KG1 (cell line): ENCODE measurements around the gene DIP2A.
"Not testable (repeated sequence)": the region's sequence is repeated elsewhere in the genome, so short reads cannot be mapped to it uniquely, and the experiment has no call there.

Experiments used
- DNase-seq: peaks from one replicate; lab custom pipeline; 2025; lab: John Stamatoyannopoulos, UW

DIP2A gene

DNA sequence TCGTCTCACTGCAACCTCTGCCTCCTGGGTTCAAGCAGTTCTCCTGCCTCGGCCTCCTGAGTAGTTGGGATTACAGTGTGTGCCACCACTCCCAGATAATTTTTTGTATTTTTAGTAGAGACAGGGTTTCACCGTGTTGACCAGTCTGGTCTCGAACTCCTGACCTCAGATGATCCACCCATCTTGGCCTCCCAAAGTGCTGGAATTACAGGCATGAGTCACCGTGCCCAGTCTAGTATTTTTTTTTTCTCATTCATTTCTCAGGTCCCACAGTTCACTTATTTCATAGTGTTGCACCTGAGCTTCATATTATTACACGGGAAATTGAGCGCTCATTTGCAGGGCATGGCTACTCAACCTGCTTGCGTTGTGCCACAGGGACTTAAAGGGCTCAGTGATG lies 68.7 kb downstream of the DIP2A start:
- not testable (repeated sequence) for DNase-seq

DNA sequence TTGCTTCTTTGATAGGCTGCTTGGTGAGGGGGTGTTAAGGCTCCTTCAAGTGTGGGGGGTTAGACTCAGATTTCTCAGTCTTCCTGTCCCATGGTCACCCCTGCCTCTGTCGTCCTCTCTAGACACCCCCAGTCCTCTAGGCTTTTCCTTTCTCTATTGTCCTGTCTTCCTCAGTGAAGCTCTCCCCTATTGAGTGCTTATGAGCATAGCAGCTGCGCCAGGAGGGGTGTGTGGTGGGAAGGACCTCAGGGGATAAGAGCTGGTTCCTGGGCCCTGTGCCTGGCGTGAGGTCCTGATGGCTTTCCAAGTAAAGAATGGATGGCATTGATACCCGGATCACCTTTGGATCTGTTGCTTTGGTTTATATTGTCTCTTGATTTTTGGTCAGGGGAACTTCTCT lies 69.1 kb downstream of the DIP2A start:
- DNase-seq = no peak

DNA sequence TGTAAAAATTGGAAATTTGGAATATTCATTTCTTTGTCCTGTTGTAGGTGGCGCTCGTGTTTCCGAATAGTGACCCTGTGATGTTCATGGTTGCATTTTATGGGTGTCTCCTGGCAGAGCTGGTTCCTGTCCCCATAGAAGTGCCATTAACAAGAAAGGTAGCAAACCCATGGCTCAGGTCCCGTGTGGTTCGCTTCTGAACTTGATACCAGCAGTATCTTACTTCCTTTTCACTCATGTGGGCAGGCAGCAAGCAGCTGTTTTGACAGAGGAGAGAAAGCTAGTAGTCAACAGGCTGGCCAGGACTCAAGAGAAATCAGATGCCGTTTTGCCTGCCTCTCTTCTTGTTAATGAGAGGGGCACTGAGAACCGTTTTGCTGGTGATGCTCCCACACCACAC lies 73.4 kb downstream of the DIP2A start:
- no peak for DNase-seq

DNA sequence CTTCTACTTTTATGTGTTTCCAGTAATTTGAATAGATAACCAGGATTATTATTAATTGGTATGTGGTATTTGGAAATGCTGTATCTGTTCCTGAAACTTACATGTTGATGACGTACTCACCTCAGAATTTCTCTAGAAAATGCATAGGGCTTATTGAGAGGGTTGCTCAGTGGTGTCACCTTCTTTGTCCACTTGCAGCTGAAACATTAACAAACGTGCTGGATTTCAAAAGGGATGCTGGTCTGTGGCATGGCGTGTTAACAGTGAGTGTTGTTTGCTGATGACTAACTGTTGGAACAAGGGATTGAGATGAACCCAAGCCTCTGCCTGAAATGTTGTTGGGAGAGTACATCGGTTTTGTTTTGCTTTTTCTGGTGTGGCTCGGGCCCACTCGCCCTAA lies 78.3 kb downstream of the DIP2A start:
- no peak for DNase-seq

DNA sequence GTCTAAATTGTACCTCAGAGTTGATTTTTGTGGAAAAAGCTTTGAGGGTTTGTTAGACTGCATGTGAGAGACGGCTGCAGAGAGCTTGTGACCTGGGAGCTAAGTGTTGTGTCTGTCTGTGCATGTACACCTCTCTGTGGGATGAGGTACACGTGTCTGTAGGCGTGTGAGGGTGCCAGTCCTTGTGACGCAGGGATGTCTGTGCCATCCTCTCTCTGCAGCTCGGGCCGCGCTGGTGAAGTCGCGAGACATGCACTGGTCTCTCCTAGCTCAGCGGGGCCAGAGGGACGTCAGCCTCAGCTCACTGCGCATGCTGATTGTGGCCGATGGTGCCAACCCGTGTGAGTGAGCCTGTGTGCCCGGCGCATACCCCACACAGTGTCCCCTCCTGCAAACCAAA lies 79.6 kb downstream of the DIP2A start:
- DNase-seq = no peak

DNA sequence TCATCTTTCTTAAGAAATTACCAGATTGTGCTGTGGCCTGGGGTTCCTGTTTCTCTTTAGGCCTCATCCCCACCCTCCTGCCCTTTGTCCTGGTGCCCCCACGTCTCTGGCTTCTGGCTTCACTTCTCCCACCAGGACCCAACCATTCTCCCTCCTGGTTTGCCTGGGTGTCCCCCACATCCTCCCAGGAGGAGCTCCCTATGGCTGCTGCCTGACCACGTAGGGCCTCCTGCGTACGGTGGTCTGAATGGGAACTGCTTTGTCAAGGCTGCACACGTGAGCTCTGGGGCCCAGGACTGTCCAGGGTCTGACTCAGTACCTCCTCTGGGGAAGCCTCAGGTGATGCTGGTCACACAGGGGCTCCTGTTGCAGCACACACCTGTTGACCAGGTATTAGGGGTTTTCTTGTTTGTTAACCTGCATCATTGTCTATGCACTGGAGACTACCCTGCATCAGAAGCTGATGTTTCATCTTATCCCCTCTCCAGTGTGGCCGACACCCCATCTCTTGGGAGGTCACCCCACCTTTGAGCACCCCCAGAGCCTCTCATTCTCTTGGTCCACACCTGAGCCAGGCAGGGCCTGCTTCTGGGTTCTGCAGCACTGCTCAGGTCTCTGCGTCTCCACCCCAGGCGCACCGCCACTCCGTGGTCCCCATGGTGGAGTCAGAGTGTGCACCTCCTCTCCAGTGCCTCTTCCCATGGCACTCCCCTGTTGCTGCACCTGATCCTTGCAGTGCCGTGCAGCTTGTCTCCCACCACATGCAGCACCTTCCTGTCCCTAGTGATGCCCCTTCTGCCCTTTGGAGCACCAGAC lies 80.4 kb downstream of the DIP2A start:
- no peak for DNase-seq

DNA sequence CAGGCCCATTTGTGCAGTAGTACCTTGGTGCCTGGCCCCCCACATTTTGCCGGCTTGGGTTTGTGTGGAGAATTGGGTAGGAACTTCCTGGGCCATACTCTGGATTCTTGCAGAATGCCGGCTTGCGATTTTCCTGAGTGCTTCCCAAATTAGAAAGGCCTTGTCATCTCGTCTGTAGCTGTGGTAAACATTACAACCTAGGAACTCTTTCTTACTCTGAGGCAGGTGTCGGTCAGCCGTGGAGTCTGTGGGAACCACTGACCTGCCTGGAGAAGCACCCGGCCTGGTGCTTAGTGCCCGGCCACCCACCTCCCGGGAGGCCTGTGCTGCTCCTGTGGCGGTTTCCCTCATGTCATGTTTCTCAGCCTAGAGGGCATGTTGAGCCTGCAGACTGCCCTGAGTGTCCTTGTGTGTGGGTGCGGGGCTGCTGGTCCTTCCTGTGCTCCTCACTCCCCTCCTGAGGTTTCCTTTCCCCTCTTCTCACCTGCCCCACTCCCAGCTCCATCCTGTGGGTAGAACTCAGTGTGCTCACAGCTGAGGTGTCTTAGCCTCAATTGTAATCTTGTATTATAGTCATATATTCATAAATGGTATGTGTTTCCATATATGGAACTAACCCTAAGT lies 81.5 kb downstream of the DIP2A start:
- DNase-seq = no peak

DNA sequence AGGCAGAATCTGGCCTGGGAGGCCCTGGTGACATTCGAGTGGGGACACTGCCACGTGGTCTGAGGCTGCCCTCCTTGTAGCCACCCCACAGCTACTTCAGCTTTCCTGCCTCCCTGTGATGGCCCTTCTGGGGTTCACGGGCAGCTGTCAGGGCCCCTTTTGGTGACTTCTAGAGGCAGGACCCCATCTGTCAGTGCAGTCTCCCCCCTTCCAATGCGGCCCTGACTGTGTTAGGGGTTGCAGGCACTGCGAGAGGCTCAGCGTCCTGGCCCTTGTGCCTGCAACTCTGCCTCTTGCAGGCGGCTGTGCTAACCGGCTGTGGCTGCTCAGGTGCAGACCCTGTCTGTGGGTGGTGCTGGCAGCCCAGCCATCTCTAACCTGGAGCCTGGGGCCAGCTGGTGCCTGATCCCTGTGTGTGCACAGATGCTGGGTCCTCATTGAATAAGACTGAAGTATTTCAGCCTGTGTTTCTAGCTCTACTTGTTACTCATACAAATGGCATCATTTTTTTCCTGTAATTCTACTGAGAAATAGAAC lies 84.0 kb downstream of the DIP2A start:
- DNase-seq = no peak

DNA sequence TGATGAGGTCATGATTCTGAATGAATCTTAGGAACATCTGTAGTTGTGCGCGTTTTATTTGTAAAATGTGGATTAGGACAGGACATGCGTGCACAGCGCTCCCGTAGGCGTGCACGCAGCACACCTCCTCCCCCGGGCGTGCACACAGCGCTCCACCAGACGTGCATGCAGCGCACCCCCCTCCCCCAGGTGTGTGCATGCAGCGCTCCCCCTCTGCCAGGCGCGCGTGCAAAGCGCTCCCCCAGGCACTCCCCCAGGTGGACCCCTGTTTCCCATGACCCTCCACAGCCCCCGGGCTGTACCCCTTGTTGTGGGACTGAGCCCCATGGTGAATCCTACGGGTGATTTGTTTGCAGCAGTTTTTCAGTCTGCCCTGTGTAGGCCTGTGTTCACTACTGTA lies 84.6 kb downstream of the DIP2A start:
- DNase-seq = no peak

DNA sequence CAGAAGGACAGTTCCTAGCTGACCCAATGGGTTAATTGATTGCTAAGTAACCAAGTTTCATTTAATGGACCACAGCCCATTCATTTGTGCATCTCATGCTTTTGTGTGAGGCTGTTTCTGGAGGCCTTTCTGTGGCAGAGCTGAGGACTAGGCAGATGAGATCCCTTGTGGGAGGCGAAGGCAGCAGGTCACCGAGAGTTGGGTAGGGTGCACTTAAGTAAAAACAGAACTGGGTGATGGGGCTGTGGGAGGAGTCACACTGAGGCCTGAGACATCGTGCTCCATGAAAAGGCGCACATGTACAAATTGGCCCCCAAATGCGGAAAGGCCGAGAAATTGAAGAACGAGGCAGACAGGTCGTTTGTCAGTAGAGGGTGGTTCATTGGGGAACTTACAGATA lies 85.3 kb downstream of the DIP2A start:
- no peak for DNase-seq

DNA sequence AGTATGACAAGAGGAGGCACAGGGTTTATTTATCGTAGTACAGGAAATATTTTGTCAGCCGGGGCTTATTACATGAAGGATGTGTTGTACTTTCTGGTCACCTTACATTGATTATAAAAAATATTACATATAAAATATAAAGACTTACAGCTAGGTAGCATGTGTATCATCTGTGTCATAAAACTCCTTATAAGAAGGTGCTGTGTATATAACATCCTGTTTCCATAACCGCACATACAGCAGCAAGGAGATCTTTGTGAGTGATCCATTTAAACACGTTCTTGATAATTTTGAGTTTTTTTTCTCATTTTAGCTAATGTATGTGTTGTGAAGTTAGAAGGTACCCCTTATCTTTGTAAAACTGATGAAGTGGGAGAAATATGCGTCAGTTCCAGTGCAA lies 86.1 kb downstream of the DIP2A start:
- no peak for DNase-seq

DNA sequence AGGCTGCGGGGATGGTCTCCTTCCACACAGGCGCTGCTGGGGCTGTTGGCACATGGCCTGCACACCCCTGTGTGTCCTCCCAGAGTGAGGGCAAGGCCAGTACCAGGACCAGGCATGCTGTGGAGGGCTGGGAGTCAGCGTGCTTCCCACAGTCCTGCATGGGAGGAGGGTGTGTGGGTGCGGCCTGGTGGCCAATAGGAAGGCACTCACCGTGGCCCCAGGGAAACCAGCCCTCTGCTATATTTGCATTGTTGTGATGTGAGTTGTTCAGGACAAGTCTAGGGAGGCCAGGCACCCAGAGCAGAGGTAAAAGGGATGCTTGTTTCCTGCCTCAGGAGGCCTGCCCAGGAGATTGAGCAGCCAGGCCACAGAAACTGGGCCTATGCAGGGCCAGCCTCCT lies 86.7 kb downstream of the DIP2A start:
- no peak for DNase-seq

DNA sequence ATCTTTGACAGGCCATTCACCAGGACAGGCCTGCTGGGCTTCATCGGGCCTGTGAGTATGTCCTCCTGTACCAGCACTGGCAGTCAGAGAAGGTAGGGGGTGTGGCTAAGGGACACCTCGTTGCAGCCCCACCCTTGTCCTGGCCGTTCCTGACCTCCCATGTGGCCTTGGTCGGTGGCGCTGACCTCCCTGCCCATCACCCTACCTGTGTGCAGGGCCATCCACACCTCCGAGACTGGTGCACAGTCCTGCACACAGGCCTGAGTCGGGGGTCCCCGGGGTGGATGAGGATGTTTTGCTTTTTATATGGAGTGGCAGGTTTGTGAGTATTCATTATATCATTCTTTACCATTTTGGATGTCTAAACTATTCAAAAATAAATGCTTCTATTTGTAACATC lies 87.2 kb downstream of the DIP2A start:
- DNase-seq = no peak

DNA sequence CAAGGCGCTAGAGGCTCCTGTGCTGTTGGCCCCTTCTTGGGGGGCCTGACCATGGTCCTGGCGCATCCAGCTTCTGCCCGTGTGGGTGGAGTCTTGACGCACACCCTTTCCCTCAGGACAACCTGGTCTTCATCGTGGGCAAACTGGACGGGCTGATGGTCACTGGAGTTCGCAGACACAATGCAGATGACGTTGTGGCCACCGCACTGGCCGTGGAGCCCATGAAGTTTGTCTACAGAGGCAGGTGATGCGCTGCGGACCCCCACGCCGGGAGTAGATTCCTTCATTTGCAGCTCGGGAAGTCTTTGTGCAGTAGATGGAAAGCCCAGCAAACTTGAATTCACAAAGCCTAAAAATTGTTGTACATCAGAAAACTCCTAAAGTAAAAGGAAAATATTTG lies 88.1 kb downstream of the DIP2A start:
- DNase-seq = no peak

DNA sequence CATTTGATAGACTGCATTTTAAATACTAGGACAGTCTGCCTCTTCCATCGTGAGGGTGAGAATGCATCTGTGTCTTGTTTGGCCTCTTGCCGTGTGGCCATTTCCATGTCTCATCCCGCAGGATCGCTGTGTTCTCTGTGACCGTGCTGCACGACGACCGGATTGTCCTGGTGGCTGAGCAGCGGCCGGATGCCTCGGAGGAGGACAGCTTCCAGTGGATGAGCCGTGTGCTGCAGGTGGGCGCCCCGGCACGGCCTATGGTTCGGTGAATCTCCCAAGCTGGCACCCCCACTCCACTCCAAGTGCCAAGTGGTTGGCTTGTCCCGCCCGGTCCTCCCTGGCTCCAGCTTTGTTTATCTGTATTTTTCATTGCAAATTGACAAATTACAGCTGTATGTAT lies 91.0 kb downstream of the DIP2A start:
- DNase-seq = no peak

DNA sequence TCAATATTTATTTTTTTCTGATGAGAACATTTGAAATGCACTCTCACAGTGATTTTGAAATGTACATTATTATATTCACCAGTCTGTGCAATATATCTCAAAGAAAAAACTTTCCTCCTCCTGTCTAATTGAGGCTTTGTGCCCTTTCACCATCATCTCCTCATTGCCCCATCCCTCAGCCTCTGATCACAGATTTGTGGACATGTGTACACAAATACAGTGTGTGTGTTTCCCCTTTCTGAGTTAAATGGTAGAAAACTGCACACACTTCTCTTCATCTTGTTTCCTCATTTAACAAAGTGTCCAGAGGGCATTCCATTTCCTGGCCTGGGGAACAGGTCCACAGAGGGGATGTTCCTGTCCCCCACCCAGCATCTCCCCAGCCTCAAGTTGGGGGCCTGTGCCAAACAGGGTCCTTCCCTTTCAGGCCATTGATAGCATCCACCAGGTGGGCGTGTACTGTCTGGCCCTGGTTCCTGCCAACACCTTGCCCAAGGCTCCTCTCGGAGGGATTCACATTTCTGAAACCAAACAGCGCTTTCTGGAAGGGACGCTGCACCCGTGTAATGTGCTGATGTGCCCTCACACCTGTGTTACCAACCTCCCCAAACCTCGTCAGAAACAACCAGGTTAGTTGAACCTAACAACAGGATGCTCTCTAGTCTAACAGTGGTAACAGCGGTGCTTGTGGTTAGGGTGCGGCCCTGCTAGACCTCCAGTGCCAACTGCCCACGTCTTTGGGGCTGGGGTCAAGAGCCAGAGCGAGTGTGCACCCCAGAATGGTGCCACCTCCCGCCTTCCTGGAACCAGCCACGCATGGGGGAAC lies 91.6 kb downstream of the DIP2A start:
- no peak for DNase-seq

DNA sequence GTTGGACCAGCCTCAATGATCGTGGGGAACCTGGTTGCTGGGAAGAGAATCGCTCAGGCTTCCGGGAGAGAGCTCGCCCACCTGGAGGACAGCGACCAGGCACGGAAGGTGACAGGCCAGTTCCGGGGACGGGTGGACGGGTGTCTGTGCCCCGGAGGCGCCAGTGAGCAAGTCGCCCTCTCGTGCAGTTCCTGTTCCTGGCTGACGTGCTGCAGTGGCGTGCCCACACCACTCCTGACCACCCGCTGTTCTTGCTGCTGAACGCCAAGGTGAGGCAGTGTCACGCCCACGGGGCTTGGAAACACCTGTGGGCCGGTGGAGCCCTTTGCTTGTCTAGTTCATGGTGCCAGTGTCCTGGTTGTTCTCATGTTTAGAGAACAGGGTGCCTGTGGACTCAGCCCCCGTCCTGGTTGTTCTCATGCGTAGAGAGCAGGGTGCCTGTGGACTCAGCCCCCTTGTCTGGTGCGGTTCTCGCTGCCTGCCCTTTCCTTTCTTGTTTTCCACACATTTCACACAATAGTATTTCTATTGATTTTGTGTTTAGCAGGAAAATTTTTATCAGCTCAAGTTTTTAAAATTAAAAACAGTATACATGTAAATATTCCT lies 93.0 kb downstream of the DIP2A start:
- no peak for DNase-seq

DNA sequence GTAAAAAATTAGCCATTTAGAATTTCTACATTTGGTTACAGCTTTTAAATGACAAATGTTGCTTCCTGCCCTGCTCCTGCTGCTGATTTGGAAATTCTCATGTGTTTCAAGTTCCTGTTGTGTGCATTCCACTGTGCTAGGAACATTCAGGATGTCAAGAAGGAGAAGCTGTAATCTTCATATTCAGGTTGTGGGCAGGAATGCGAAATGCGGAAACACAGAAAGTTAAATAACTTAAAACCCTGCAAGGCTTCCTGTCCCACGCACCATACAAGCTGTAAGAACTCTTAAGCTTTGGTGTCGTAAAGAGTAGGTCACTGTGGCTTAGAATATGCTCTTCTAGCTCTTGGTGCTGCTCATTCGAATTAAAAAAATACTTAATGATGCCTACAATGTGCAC lies 93.6 kb downstream of the DIP2A start:
- peak; percentile 17 for DNase-seq

DNA sequence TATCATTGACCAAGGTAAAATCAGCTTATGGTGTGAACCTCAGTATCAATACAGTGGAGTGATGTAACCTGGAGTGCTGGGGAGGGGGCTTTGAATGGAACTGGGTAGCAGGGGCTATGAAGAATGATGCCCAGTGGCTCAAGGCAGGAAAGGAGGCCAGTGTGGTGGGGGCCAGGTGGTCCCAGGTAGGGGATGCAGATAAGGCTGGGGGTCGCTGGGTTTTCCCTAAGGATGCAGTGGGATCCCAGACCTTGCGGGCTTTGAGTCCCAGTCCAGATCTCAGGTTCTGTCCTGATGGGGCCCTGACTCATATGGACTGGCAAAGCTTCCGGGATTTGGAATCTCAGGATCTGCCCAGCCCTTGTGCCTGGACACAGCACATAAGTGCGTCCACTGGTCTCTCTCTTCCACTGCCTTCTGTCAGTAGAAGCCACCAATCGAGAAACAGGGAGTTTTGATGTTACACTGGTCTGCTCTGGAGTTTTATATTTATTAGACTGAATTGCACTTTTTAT lies 94.2 kb downstream of the DIP2A start:
- DNase-seq = no peak

DNA sequence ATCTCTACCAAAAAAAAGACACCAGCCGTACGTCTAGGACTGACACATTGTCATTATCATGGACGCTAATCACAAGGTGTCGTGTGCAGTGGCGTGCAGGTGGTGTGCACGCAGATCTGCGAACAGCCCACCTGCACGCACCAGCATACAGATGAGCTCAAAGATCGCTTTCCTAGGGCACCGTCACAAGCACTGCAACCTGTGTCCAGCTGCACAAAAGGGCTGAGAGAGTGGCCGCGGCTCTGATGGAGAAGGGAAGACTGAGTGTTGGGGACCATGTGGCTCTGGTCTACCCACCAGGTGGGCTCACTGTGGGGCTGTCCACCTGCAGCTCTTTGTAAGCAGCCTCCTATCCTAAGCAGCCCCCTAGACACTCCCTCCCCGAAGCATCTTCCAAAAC lies 95.3 kb downstream of the DIP2A start:
- no peak for DNase-seq

DNA sequence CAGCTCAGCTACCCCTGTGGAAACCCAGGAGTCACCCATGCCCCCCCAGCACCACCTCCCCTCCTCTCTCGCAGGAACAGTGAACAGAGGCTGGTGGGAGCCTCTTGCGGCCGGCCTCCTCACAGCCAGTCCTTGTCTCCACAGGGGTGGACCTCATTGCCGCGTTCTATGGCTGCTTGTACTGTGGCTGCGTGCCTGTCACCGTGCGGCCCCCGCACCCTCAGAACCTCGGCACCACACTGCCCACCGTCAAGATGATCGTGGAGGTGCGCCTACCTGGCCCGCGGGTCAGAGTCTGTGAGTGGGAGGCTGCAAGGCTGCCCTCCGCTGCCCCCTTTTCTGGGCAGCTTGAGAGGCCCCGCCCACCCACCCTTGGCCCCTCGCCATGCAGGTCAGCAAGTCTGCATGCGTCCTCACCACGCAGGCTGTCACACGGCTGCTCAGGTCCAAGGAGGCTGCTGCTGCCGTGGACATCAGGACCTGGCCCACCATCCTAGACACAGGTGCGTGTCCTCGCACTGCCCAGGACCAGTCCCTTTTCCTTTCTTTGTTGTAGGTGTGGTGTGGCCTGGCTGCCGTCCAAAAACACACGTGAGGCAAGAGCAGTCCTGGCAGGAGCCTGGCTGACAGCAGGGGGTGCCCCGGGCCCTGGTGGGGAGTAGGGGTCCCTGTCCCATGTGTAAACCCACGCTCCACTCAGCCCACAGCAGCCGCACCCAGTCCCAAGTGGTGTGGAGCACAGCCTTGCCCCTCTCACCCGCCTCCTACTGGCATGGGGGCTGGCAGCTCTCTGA lies 95.9 kb downstream of the DIP2A start:
- DNase-seq = no peak
